ENCODE measurements around the gene PLLP. TPM values are rescaled to one million over a fixed set of nuclear protein-coding genes. Genes with fewer than 3 reads are reported as not detected.
A peak's percentile ranks its signal among the peaks of the same experiment; 100 is the strongest.

The PLLP gene
- total and polyA plus RNA-seq, 9 of the 15 experiments (the other 6 are each of a cell fraction or from before 2014, with no cell fraction given) = 0.09 to 0.96 (median 0.27) TPM

DNA sequence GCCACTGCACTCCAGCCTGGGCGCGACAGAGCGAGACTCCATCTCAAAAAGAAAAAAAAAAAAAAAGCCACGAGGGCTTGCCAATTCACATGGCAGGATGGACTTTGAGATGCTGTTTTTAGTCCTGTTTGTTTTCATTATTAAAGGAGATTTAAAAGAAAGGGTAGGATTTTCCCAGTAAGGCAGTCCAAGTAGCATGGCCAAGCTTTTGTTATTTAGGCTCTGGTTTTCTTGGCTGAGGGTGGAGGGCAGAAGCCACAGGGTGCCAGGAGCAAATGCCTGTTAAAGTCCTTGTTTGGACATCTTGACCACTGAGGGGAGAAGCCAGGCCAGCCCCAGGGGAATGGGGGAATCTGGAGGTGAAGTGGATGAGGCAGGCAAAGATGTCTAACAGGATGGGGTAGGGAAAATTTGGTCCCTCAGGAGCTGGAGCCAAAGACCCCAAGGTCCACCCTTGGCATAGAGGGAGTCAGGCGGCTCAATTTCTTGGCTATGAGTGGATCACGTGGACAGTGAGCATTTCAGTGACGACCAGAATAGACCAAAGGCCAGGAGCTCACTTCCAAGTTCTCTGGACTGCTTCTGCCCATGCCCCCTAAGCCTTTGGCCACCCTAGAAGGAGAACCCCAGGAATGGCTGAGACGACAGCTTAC is 20.8 kb upstream of the PLLP start:
- DNase-seq (ENCODE audit: extremely low read depth in 1 of 4, low spot score in 3 of 4) = no peak
- Histone ChIP-seq H3K9me1 (ENCODE audit: control insufficient read depth, insufficient read depth, low read length) (no peaks in the 10 kb centered on the region), H3K79me2 (ENCODE audit: control insufficient read depth, insufficient read depth, low read length) (no peaks in the 10 kb centered on the region), H3K9me3 (replicated peaks; ENCODE audit: control insufficient read depth, insufficient read depth, low read depth, low read length) (no peaks in the 10 kb centered on the region), H3K27ac (ENCODE audit: extremely low read depth, low read depth, low read length) (no peak overlapping the region), H3K4me2 (ENCODE audit: insufficient read depth, low read length) (no peak overlapping the region), H3K4me3 (no peak overlapping the region), H3K4me1 (replicated peaks in 1 of 2; ENCODE audit: control insufficient read depth in 2 of 2, insufficient read depth in 2 of 2, low read length in 2 of 2) (peaks cover 6 to 7% of the 10 kb centered on the region in 2 experiments; a peak in 3 of 5 replicates), H4K20me1 (replicated peaks; ENCODE audit: control insufficient read depth, insufficient read depth, low read length) (0 out of 2 replicates have a peak, but pooled peaks cover 3% of the 10 kb centered on the region), H3K27me3 (ENCODE audit: control insufficient read depth in 2 of 2, insufficient read depth in 2 of 2, low read length in 2 of 2) (peaks cover 2 to 28% of the 10 kb centered on the region in 2 experiments; a peak in 4 of 5 replicates), H3K36me3 (ENCODE audit: control insufficient read depth, insufficient read depth, low read length) (no peaks in the 10 kb centered on the region), H2AFZ (ENCODE audit: low read depth, low read length) (no peak overlapping the region), H3K9ac (ENCODE audit: insufficient read depth in 1 of 2, low read depth in 2 of 2, low read length in 2 of 2) (no peak overlapping the region; a peak in 1 of 4 replicates)
- BruUV-seq (replicated peaks) = no TSS peak
- ChIA-PET POLR2A (interaction anchor here (0.7 kb wide), 1 partner anchor 336 kb away, joined by 3 read pairs; no protein-coding TSS in a partner anchor), CTCF (ENCODE audit: low intra/inter-chr PET ratio) (interaction anchor here (0.7 to 6.2 kb wide), 2 partner anchors 32 to 114 kb away, joined by 4 to 109 read pairs; no protein-coding TSS in a partner anchor)
- intact Hi-C loops (cut with micrococcal nuclease) = no loop called here
- no peak for ATAC-seq
- in situ Hi-C loops (cut with MboI) = no loop called here
- TF ChIP-seq ZNF444 (CRISPR knock-in tag; IDR thresholded peaks at IDR 0.05) (no peak), FOS (IDR thresholded peaks at IDR 0.05; ENCODE audit: extremely low read depth, insufficient read length) (no peak), DIDO1 (tag; IDR thresholded peaks at IDR 0.05; ENCODE audit: low read depth) (no peak), USF1 (CRISPR knock-in tag; IDR thresholded peaks at IDR 0.05) (peak; percentile 57), TAF7 (tag; IDR thresholded peaks at IDR 0.05) (no peak)
- TF ChIP-seq, protein P1, sequence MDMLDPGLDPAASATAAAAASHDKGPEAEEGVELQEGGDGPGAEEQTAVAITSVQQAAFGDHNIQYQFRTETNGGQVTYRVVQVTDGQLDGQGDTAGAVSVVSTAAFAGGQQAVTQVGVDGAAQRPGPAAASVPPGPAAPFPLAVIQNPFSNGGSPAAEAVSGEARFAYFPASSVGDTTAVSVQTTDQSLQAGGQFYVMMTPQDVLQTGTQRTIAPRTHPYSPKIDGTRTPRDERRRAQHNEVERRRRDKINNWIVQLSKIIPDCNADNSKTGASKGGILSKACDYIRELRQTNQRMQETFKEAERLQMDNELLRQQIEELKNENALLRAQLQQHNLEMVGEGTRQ (CRISPR knock-in tag; IDR thresholded peaks at IDR 0.05) = peak; percentile 36; the same call in 1 of the 2 replicates
- FAIRE-seq = no peak
- 0% methylated on average over 5 of the region's 8 CpGs for WGBS (ENCODE audit: insufficient coverage, low coverage, missing lambda C conversion rate)

All from K562 (cell line).